HepG2 (cell line): ENCODE data around the gene DIAPH1. TPM values are rescaled to one million over a fixed set of nuclear protein-coding genes. Genes with fewer than 3 reads are reported as not detected.
A peak's percentile ranks its signal among the peaks of the same experiment; 100 is the strongest.

Source experiments
- ATAC-seq: fragments of 200-7000 bp; cut with Tn5 transposase; 3 replicates; pipeline ENCODE4 v1.9.1; 2020; ENCODE audit warnings: mild to moderate bottlenecking, moderate library complexity
- BruUV-seq: library from RNA; stranded (reverse); fragments of 400-500 nt; replicated peaks from 2 replicates; lab custom pipeline; 2021; lab: Mats Ljungman, UMichigan
- CTCF ChIA-PET: fragments of 300-600 bp; formaldehyde crosslinking; extraction: SDS; loops from one replicate; lab custom pipeline; 2021; ENCODE audit warnings: low total read pairs, inconsistent platforms, low intra/inter-chr PET ratio; lab: Yijun Ruan, JAX
- POLR2A ChIA-PET: fragments of 350-600 bp; sonication (Branson Sonifier 250); formaldehyde crosslinking; loops from one replicate; lab custom pipeline; 2020; ENCODE audit warnings: antibody characterized with exemption, inconsistent platforms; lab: Yijun Ruan, JAX
- DNase-seq: peaks from one replicate; pipeline ENCODE4 v3.0.0-alpha.2; 2015; ENCODE audit warnings: low spot score
- FAIRE-seq: peaks from 3 replicates; lab custom pipeline; 2011; peaks lifted over from hg19 to GRCh38; lab: Jason Lieb, UNC
- H2AFZ ChIP-seq: one replicate; pipeline ENCODE4 v1.6.1; 2011; ENCODE audit warnings: low read length, inconsistent platforms
- H3K27ac ChIP-seq: fragments of 300-600 bp; 3 replicates; pipeline ENCODE4 v1.8.0; 2011; ENCODE audit warnings: mixed run types, mild to moderate bottlenecking, mixed read lengths, low read length, inconsistent platforms; ENCODE audit not compliant: insufficient read depth; ENCODE audit errors: extremely low read length
- H3K27me3 ChIP-seq, 2 experiments: fragments of 200-600 bp in 1 of 2; 2 replicates in 1 of 2; 3 replicates in 1 of 2; pipeline versions ENCODE4 v1.6.0 to v1.8.0; 2011; ENCODE audit warnings: low read length in 2 of 2, mild to moderate bottlenecking in 2 of 2, moderate library complexity in 2 of 2, inconsistent platforms in 1 of 2; ENCODE audit not compliant: insufficient read depth in 2 of 2, control insufficient read depth in 1 of 2
- H3K36me3 ChIP-seq, 2 experiments: fragments of 200-600 bp in 1 of 2; replicated peaks in 1 of 2; 2 replicates in 1 of 2; 3 replicates in 1 of 2; pipeline versions ENCODE4 v1.5.1 to v1.8.0; 2011; ENCODE audit warnings: low read length in 2 of 2, inconsistent platforms in 1 of 2; ENCODE audit not compliant: insufficient read depth in 2 of 2, control insufficient read depth in 1 of 2
- H3K4me1 ChIP-seq: 2 replicates; pipeline ENCODE4 v1.5.1; 2012; ENCODE audit warnings: low read length, inconsistent platforms; ENCODE audit not compliant: insufficient read depth
- H3K4me2 ChIP-seq: 2 replicates; pipeline ENCODE4 v1.6.0; 2011; ENCODE audit warnings: low read depth, low read length, inconsistent platforms
- H3K4me3 ChIP-seq, 3 experiments: fragments of 200-600 bp in 1 of 3; sonication (generic), shearing (Covaris generic) in 1 of 3; replicated peaks in 1 of 3; 2 replicates each; pipeline ENCODE4 v1.5.1; 2011 to 2016; ENCODE audit warnings: low read length in 3 of 3, inconsistent platforms in 2 of 3, low read depth in 2 of 3, mild to moderate bottlenecking in 2 of 3, control low read depth in 1 of 3, mixed read lengths in 1 of 3; ENCODE audit not compliant: insufficient read depth in 1 of 3
- H3K79me2 ChIP-seq: one replicate; pipeline ENCODE4 v1.6.1; 2011; ENCODE audit warnings: low read length, inconsistent platforms; ENCODE audit not compliant: insufficient read depth
- H3K9ac ChIP-seq: 2 replicates; pipeline ENCODE4 v1.6.0; 2011; ENCODE audit warnings: mild to moderate bottlenecking, low read depth, low read length, inconsistent platforms; ENCODE audit not compliant: insufficient read depth
- H3K9me3 ChIP-seq: 2 replicates; pipeline ENCODE4 v1.5.1; 2012; ENCODE audit warnings: mild to moderate bottlenecking, low read length
- H4K20me1 ChIP-seq: 2 replicates; pipeline ENCODE4 v1.6.0; 2011; ENCODE audit warnings: inconsistent platforms, mild to moderate bottlenecking, low read length, moderate library complexity; ENCODE audit not compliant: insufficient read depth
- HDAC6 ChIP-seq: fragments of 200-600 bp; sonication (generic); IDR thresholded peaks from 2 replicates; pipeline ENCODE4 v1.7.0; 2017; ENCODE audit warnings: mild to moderate bottlenecking, antibody characterized with exemption, low read length, low read depth
- PRDM10 ChIP-seq: sonication (generic); formaldehyde crosslinking; IDR thresholded peaks from 2 replicates; pipeline ENCODE4 v1.4.0; 2020; ENCODE audit warnings: low read depth, missing genetic modification reagents
- RXRA ChIP-seq: sonication (generic); formaldehyde crosslinking; IDR thresholded peaks from 2 replicates; pipeline ENCODE4 v1.5.1; 2020; ENCODE audit warnings: missing genetic modification reagents
- WGBS: methylation state at CpG from one replicate; pipeline ENCODE4 v1.1.6; 2017; ENCODE audit warnings: low lambda C conversion rate; 5-methylcytosine and 5-hydroxymethylcytosine counted together
- in situ Hi-C: cut with HindIII; loops from 2 replicates; pipeline ENCODE4 v1.10.0; 2017; ENCODE audit warnings: low pct_unique_long_range_greater_than_20kb; ENCODE audit not compliant: extremely low pct_ligation_motif_present
- intact Hi-C: fragments of 100-400 bp; cut with micrococcal nuclease; formaldehyde crosslinking; loops from one replicate; pipeline ENCODE4 v1.10.0; 2022; ENCODE audit not compliant: unreplicated experiment
- polyA plus RNA-seq, 8 experiments: library from polyadenylated mRNA; depleted of rRNA in 3 of 8; stranded (reverse) in 7 of 8; unstranded in 1 of 8; fragments of >200 nt; fragmentation: Illumina TruSeq in 4 of 8; extraction: Trizol in 4 of 8; gene quantifications; 2 replicates each; pipeline versions ENCODE4 v1.2.1 to v1.2.3, GENCODE V29; 2011 to 2016; ENCODE audit warnings: low read depth in 4 of 8, missing spikeins in 1 of 8, mixed read lengths in 1 of 8; ENCODE audit not compliant: insufficient read depth in 1 of 8
- total RNA-seq, 5 experiments: library from RNA; depleted of rRNA; stranded (reverse); fragments of >200 nt; fragmentation: Illumina TruSeq; extraction: Trizol; gene quantifications; 2 replicates each; pipeline ENCODE4 v1.2.3, GENCODE V29; 2016; ENCODE audit warnings: low read depth in 1 of 5

Gene DIAPH1
- total and polyA plus RNA-seq, 2 of the 13 experiments (the other 11 are each of a cell fraction or from before 2014, with no cell fraction given): 25.1 to 33.9 TPM

GRCh38 chr5:141511771-141512325, 107.0 kb downstream of the DIAPH1 start:
- no peak overlapping the region for H3K4me3 ChIP-seq
- H3K27me3 ChIP-seq: no peaks in the 10 kb centered on the region; a peak in 1 of 5 replicates
- DNase-seq (no peak), FAIRE-seq (no peak), ATAC-seq (peak; percentile 14; the same call in 2 of the 3 replicates)
- no peaks in the 10 kb centered on the region for H4K20me1 ChIP-seq
- no peak overlapping the region for H3K27ac ChIP-seq
- BruUV-seq: no TSS peak
- H3K4me2 ChIP-seq: no peak overlapping the region
- in situ Hi-C loops: no loop called here
- peaks cover 6% of the 10 kb centered on the region; the same call in 1 of the 2 replicates for H3K4me1 ChIP-seq
- intact Hi-C loops: no loop called here
- H3K9ac ChIP-seq: no peak overlapping the region
- POLR2A ChIA-PET: no interaction called here
- TF ChIP-seq HDAC6: no peak
- 0 out of 2 replicates have a peak, but pooled peaks have one; percentile 12 for TF ChIP-seq RXRA (CRISPR knock-in tag)
- TF ChIP-seq PRDM10 (CRISPR knock-in tag): no peak
- 25% methylated on average over 2 of the region's 4 CpGs for WGBS
- CTCF ChIA-PET: interaction anchor here (1.5 to 3.2 kb wide), 3 partner anchors 13 to 162 kb away, joined by 4 to 13 read pairs (median 5); partner anchors contain the start of gene PCDHGB1
- H2AFZ ChIP-seq: no peak overlapping the region
- no peaks in the 10 kb centered on the region for H3K9me3 ChIP-seq
- peaks cover 7 to 27% of the 10 kb centered on the region in 2 experiments; a peak in 3 of 5 replicates for H3K36me3 ChIP-seq
- no peaks in the 10 kb centered on the region for H3K79me2 ChIP-seq
